SU-DHL-6 (cell line): Measurements from ENCODE around the gene COL4A1.

ENCODE experiments used
- EZH2phosphoT487 ChIP-seq: fragments of 200-600 bp; sonication (generic), shearing (Covaris generic); conservative IDR thresholded peaks from 2 replicates; pipeline ENCODE4 v1.6.1; 2018; ENCODE audit warnings: mild to moderate bottlenecking, antibody characterized with exemption, low read length, moderate library complexity, mixed read lengths
- TF ChIP-seq, protein P1 (sequence below): fragments of 200-600 bp; sonication (generic); IDR thresholded peaks from one replicate; pipeline ENCODE4 v1.5.1; 2017; ENCODE audit warnings: antibody characterized with exemption, mild to moderate bottlenecking, low read length, moderate library complexity; ENCODE audit not compliant: insufficient read depth, poor library complexity, severe bottlenecking

GRCh38 chr13:110345701-110346100 is 38.7 kb upstream of the COL4A1 start:
- TF ChIP-seq, protein P1, sequence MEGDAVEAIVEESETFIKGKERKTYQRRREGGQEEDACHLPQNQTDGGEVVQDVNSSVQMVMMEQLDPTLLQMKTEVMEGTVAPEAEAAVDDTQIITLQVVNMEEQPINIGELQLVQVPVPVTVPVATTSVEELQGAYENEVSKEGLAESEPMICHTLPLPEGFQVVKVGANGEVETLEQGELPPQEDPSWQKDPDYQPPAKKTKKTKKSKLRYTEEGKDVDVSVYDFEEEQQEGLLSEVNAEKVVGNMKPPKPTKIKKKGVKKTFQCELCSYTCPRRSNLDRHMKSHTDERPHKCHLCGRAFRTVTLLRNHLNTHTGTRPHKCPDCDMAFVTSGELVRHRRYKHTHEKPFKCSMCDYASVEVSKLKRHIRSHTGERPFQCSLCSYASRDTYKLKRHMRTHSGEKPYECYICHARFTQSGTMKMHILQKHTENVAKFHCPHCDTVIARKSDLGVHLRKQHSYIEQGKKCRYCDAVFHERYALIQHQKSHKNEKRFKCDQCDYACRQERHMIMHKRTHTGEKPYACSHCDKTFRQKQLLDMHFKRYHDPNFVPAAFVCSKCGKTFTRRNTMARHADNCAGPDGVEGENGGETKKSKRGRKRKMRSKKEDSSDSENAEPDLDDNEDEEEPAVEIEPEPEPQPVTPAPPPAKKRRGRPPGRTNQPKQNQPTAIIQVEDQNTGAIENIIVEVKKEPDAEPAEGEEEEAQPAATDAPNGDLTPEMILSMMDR: no peak
- TF ChIP-seq EZH2phosphoT487: no peak
